Suprapubic skin (tissue), 4 donors: ENCODE measurements around the gene PSMA6. TPM values are rescaled to one million over a fixed set of nuclear protein-coding genes. Genes with fewer than 3 reads are reported as not detected.
"Not testable (repeated sequence)": the region's sequence is repeated elsewhere in the genome, so short reads cannot be mapped to it uniquely, and the experiment has no call there.

Experiments
- DNase-seq, 2 donors: peaks; one replicate each; pipeline ENCODE4 v3.0.0-alpha.2; 2019; ENCODE audit warnings: low spot score in 2 of 2
- H3K27ac ChIP-seq: fragments of 200-600 bp; sonication (generic); one replicate; pipeline ENCODE4 v1.5.1; 2019
- H3K27me3 ChIP-seq: fragments of 200-600 bp; sonication (generic); one replicate; pipeline ENCODE4 v1.5.1; 2019
- H3K36me3 ChIP-seq: fragments of 200-600 bp; sonication (generic); one replicate; pipeline ENCODE4 v1.5.1; 2019
- H3K4me1 ChIP-seq: fragments of 200-600 bp; sonication (generic); one replicate; pipeline ENCODE4 v1.5.1; 2019
- H3K4me3 ChIP-seq: fragments of 200-600 bp; sonication (generic); one replicate; pipeline ENCODE4 v1.5.1; 2019; ENCODE audit warnings: mild to moderate bottlenecking
- H3K9me3 ChIP-seq: fragments of 200-600 bp; sonication (generic); one replicate; pipeline ENCODE4 v1.5.1; 2019
- EP300 ChIP-seq: sonication (generic); formaldehyde crosslinking; IDR thresholded peaks from one replicate; pipeline ENCODE4 v1.6.1; 2017; ENCODE audit warnings: antibody characterized with exemption
- POLR2A ChIP-seq, 2 donors: fragments of 450-650 bp; IDR thresholded peaks; one replicate each; pipeline ENCODE4 v1.6.1; 2017; ENCODE audit warnings: antibody characterized with exemption in 2 of 2, mild to moderate bottlenecking in 2 of 2, moderate library complexity in 2 of 2
- POLR2AphosphoS5 ChIP-seq, 3 donors: sonication (generic); formaldehyde crosslinking; IDR thresholded peaks; one replicate each; pipeline ENCODE4 v1.6.1; 2017; ENCODE audit warnings: antibody characterized with exemption in 3 of 3
- WGBS: methylation state at CpG from one replicate; pipeline ENCODE4 v1.1.5; 2018; 5-methylcytosine and 5-hydroxymethylcytosine counted together
- total RNA-seq, 4 donors: library from RNA; depleted of rRNA; stranded (reverse); fragments of >200 nt; gene quantifications; one replicate each; pipeline ENCODE4 v1.1.0, GENCODE V29; 2016
- TF ChIP-seq, protein P1 (sequence below), 2 donors: fragments of 200-600 bp in 1 of 2; fragments of 450-650 bp in 1 of 2; sonication (generic) in 1 of 2; IDR thresholded peaks; one replicate each; pipeline ENCODE4 v1.5.1; 2016 to 2019; ENCODE audit warnings: antibody characterized with exemption in 2 of 2, mild to moderate bottlenecking in 1 of 2, moderate library complexity in 1 of 2

PSMA6 gene
- total RNA-seq, 4 donors from 2014 or later: 80.4 to 133 (median 110) TPM

DNA sequence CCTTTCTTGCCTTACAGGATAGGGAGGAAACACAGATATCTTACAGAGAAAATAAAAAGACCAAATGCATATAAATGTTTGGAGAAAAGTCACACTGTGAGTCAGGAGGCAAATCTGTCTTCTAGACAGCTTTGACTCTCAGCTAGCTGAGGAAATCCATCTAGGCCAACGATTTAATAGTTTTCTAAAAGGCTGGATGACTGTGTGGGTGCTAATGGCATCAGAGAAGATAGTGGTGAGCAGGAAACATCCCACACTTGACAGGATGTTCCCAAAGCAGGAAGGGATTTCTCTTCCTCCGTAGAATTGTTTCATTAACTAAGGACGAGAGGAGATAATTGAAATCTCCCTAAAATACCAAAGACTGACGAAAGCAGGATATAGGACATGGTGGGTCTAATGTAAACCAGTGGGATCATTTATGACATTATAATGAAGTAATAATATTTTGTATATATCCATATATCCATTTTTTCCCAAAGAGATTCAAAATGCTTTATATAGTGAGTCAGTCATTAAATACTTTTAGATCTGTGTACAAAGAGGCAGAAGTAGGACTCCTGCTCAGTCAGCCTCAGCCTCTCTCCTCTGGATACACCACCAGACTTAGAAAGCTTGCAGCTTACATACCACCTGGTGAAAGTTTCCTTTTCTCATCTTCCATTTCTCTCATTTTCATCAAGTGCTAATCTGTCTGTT is 44.3 kb upstream of the PSMA6 start:
- no peaks in the 10 kb centered on the region for H3K9me3 ChIP-seq
- 74% methylated on average over 4 of the region's 4 CpGs for WGBS
- H3K27ac ChIP-seq: no peak overlapping the region
- no peaks in the 10 kb centered on the region for H3K4me1 ChIP-seq
- H3K36me3 ChIP-seq: no peaks in the 10 kb centered on the region
- TF ChIP-seq, protein P1, sequence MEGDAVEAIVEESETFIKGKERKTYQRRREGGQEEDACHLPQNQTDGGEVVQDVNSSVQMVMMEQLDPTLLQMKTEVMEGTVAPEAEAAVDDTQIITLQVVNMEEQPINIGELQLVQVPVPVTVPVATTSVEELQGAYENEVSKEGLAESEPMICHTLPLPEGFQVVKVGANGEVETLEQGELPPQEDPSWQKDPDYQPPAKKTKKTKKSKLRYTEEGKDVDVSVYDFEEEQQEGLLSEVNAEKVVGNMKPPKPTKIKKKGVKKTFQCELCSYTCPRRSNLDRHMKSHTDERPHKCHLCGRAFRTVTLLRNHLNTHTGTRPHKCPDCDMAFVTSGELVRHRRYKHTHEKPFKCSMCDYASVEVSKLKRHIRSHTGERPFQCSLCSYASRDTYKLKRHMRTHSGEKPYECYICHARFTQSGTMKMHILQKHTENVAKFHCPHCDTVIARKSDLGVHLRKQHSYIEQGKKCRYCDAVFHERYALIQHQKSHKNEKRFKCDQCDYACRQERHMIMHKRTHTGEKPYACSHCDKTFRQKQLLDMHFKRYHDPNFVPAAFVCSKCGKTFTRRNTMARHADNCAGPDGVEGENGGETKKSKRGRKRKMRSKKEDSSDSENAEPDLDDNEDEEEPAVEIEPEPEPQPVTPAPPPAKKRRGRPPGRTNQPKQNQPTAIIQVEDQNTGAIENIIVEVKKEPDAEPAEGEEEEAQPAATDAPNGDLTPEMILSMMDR (IDR thresholded peaks at IDR 0.05): no peak
- TF ChIP-seq POLR2AphosphoS5 (IDR thresholded peaks at IDR 0.05) (no peak), POLR2A (IDR thresholded peaks at IDR 0.05) (no peak), EP300 (no peak)
- no peaks in the 10 kb centered on the region for H3K27me3 ChIP-seq
- DNase-seq: no peak
- H3K4me3 ChIP-seq: no peak overlapping the region

DNA sequence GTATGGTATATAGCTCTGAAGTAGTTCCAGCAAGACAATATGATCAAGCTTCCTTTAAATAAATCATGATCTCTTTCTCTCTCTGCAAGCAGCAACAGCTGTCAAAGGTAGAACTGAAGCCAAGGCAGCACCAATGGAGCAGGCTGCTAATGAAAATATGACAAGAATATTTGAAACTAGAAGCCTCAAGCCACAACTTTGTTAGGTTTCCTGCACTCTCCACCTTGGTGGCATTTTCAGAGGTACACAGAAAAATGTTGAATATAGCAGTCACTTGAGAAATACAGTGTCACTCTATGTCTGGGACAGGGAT is 43.8 kb upstream of the PSMA6 start:
- H3K36me3 ChIP-seq: no peaks in the 10 kb centered on the region
- DNase-seq: no peak
- H3K4me3 ChIP-seq: no peak overlapping the region
- H3K27ac ChIP-seq: no peak overlapping the region
- TF ChIP-seq POLR2A (IDR thresholded peaks at IDR 0.05) (no peak), POLR2AphosphoS5 (IDR thresholded peaks at IDR 0.05) (no peak), EP300 (no peak)
- TF ChIP-seq, protein P1 (IDR thresholded peaks at IDR 0.05): no peak
- H3K9me3 ChIP-seq: no peaks in the 10 kb centered on the region
- H3K27me3 ChIP-seq: no peaks in the 10 kb centered on the region
- no peaks in the 10 kb centered on the region for H3K4me1 ChIP-seq

DNA sequence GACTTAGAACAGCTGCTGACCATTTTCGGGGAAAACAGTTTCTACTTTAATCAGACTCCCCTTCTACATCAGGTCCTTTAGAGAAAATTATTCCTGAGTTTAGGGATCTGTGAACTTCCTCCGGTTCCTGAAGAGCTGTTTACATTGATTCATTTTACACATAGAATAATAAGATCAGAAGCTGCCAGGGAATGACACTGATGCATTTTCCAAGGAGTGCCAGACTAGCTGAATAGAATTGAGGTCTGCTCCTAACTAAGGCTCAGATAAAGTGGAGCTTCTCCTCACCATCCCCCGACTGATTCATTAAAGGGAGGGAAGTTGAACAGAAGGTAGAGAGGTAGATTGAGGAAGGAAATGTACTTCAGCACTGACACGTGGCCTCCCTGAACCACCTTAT is 41.9 kb upstream of the PSMA6 start:
- Histone ChIP-seq H3K9me3 (no peaks in the 10 kb centered on the region), H3K27me3 (no peaks in the 10 kb centered on the region), H3K4me1 (no peaks in the 10 kb centered on the region), H3K4me3 (no peak overlapping the region), H3K36me3 (no peaks in the 10 kb centered on the region), H3K27ac (no peak overlapping the region)
- TF ChIP-seq POLR2A (IDR thresholded peaks at IDR 0.05): no peak
- no peak for TF ChIP-seq EP300
- TF ChIP-seq, protein P1 (IDR thresholded peaks at IDR 0.05): no peak
- no peak for TF ChIP-seq POLR2AphosphoS5 (IDR thresholded peaks at IDR 0.05)
- 95% methylated on average over 4 of the region's 4 CpGs for WGBS
- DNase-seq: no peak

DNA sequence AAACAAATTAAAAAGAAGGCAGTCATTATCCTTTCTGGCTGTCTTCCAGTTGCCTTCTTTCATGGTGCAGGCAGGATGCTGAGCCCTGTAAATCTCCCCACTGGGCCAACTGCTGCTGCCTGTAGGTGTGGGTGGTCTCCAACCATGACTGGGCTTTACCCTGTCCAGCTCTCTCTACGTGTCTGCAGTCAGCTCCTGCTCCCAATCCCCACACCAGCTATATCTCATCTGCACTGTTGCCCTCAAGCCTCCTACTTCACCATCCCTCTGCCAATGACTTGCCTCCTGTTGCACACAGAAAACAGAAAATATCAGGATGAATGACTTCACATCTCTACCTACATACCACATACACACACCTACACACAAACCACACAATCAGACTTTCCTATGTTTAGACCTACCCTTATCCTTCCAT is 39.7 kb upstream of the PSMA6 start:
- DNase-seq: no peak
- Histone ChIP-seq H3K27me3 (no peaks in the 10 kb centered on the region), H3K4me3 (no peak overlapping the region), H3K9me3 (no peaks in the 10 kb centered on the region), H3K36me3 (no peaks in the 10 kb centered on the region), H3K27ac (no peak overlapping the region), H3K4me1 (no peaks in the 10 kb centered on the region)
- WGBS: 78% methylated on average over 1 of the region's 1 CpG
- TF ChIP-seq EP300 (no peak), POLR2A (IDR thresholded peaks at IDR 0.05) (no peak), POLR2AphosphoS5 (IDR thresholded peaks at IDR 0.05) (no peak)
- TF ChIP-seq, protein P1 (IDR thresholded peaks at IDR 0.05): no peak

DNA sequence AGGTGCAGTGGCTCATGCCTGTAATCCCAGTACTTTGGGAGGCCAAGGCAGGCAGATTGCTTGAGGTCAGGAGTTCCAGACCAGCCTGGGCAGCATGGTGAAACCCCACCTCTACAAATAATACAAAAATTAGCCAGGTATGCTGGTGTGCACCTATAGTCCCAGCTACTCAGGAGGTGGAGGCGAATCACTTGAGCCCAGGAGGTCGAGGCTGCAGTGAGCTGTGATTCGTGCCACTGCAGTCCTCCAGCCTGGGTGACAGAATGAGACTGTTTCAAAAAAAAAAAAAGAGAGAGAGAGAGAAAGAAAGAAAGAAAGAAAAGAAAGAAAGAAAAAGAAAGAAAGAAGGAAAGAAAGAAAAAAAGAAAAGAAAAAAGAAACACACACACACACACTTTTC is 39.1 kb upstream of the PSMA6 start:
- H3K27me3 ChIP-seq, H3K9me3 ChIP-seq, H3K36me3 ChIP-seq, H3K4me3 ChIP-seq, H3K4me1 ChIP-seq, DNase-seq, H3K27ac ChIP-seq: not testable (repeated sequence)
- 98% methylated on average over 3 of the region's 3 CpGs for WGBS

DNA sequence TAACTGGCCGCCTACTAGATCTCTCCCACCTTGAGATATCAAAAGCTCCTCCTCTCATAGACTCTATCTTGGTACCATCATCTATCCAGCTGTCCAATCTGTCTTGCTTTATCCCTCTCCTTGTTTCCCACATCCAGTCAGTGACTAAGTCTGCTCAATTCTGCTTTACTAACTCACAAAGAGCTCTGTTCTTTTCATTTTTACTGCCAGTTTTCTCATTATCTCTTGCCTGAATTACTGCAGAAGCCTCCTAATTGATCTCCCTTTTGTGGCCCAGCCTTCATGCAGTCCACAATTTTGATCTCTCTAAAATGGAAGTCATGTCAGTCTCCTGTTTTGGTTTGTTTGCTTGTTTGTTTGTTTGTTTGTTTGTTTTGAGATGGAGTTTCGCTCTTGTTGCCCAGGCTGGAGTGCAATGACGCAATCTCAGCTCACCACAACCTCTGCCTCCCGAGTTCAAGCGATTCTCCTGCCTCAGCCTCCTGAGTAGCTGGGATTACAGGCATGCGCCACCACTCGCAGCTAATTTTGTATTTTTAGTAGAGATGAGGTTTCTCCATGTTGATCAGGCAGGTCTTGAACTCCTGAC is 38.1 kb upstream of the PSMA6 start:
- not testable (repeated sequence) for H3K4me3 ChIP-seq, H3K4me1 ChIP-seq, H3K27ac ChIP-seq, DNase-seq, H3K9me3 ChIP-seq, H3K27me3 ChIP-seq, H3K36me3 ChIP-seq
- WGBS: 96% methylated on average over 7 of the region's 7 CpGs
